Activated naive CD4-positive, alpha-beta T cell (primary cell): ENCODE data around the gene ZNF516.

Source experiments
- DNase-seq, 4 experiments: peaks; one replicate each; lab custom pipeline; 2025; lab: John Stamatoyannopoulos, UW

Gene ZNF516

DNA sequence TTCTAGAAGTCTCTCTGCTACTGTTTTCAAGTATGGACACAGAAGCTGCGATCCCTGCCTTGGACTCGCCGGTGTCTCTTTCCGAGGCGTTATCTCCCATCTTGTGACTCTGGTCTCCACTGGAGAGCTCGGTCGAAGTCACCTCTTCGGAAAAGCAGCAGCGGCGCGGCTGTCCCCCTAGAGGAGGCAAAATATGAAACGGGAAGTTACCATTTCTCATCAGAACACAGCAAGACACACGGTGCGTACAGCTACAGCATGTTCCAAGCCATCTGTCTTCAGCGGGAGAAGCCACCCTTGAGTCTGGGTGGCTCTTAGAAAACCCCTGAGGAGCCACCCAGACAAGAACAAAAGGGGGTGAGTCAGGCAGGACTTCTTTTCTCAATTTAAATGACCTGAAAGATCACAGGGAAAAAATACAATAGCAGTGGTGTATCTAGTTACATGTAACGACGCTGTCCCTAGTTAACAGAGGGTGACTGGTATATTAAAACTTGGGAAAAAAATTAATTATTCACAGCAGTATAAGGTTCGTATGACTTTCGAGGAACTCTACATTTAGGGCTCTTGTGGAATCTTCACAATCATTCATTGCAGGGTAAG lies 114.8 kb downstream of the ZNF516 start:
- no peak for DNase-seq

DNA sequence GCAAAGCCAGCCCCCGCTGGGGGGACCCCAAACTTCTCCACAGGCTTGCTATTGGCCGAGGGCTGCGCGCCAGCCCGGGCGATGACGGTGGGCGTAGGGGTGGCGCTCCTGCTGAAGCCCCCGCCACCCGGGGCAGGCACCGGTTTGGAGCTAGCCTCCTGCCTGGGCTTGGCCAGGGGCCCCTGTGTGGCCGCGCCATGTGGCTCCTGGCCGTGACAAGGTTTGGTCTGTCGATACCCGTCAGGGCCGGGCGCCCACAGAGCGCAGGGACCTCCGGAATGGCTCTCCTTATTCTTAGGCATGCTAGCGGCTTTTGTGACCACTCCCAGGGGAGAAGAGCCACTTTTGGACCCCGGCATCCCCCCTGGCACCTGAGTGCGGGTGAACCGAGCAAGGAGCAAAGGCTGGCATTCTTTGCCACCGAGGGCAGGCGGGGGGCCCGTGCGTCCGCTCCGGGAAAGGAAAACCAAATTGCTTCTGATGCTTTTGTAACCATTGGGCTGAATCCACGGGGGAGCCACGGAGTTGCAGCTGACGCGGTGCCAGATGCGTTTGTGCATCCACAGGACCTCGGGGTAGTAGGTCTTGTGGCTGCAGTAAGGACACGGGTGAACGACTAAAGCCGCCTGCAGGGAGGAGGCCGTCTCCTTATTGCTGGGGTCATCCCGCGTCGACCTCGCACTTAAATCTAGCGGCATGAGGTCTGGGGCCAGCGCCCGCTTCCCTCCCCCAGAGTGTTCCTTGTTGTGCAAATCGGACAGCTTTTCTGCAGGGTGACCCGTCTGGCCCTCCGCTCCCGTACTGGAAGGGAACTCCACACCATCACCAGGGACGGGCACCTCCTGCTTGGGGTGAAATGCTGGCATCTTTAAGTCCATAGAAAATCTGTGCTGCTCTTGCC lies 115.6 kb downstream of the ZNF516 start:
- no peak for DNase-seq

DNA sequence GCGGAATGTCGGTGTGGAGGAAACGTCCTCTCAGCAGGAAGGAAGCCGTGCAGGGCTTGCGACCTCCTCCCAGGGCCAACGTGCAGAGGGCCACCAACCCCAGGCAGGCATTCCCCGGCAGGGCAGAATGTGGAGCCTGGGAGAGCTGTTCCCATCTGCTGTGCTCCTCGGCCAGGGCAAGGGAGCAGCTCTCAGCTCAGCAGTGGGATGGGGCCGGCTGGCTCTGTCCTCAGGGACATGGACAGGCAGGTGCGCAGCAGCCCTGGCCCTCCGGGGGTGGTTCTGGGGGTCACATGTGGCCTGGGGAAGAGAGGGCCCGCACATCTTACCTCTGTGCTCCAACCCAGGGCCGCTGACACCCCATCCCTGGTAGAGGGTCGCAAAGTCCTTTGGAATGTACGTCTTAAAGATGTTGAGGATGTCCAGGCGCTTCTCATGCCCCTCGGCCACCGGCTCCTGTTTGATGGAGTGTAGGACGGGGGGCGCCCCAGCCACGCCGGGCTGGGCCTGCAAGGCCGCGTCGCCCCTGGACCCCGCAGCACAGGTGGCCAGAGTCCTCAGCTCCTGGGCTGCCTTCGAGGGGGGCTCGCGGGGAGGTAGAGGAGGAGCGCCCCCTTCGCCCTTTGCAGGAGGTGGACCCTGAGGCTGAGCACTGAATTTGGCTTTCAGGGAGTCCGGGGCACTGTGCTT lies 116.4 kb downstream of the ZNF516 start:
- no peak for DNase-seq

DNA sequence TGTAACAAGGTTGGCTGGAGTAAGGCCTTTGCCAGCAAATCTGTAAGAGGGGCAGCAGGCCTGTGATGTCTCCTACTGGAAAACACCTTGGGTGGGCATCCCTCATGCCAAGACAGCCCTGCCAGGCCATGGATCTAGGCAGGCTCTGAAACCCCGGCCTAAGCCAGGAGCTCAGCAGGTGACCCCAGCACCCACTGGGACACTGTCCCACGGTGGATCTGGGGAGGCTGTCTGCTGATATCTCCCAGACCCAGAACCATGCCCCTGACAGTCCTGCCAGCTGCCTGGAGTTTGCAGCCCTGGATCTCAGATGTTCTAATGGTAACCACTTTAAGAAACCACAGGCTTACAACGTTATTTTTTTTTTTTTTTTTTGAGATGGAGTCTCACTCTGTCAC lies 117.7 kb downstream of the ZNF516 start:
- DNase-seq: no peak

DNA sequence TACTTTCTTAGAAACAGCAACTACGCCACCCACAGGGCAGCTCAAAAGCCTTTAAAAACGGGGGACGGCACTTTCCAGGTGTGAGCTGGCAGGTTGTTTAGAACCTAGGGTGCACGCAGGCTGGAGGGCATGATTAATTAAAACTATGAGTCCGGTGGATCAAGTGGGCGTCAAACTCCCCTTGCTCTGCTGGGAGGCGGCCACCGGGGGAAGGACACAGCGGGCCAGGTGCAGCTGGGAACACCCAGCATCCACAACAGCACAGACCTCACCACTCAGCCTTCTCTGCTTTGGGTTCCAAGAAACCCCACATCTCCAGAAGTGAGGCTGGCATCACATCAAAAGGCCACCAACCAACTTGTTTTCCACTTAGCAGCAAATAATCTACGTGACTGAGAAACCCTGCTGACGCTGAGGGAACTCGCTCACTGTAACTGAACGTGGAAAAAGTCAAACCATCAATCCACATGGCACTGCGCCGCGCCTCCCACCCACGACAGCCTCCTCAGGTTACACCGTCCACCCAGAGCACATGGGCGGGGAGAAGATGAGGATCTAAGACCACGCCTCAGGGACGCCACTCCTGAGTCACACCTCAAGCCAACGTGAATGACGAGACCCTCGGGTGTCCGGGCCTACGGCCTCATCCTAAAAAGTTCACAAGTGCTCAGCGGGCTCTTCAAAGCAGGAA lies 118.2 kb downstream of the ZNF516 start:
- no peak for DNase-seq

DNA sequence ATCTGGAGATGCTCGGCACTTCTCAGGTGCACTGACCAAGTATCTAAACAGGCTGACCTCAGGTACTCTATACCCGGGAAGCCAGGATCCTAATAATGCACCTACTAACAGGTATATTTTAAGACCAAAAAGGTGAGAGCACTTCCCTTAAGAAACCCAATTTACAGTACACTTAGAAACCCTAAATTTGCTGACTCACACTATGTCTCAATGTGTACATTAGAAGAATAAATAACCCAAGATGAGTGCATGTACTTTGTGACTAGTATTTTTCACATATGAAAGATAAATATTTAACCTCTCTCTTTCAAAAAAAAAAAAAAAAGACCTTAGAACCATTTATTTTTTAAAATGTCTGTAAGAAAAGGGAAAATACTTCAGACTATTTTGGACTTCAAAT lies 118.8 kb downstream of the ZNF516 start:
- DNase-seq: no peak

DNA sequence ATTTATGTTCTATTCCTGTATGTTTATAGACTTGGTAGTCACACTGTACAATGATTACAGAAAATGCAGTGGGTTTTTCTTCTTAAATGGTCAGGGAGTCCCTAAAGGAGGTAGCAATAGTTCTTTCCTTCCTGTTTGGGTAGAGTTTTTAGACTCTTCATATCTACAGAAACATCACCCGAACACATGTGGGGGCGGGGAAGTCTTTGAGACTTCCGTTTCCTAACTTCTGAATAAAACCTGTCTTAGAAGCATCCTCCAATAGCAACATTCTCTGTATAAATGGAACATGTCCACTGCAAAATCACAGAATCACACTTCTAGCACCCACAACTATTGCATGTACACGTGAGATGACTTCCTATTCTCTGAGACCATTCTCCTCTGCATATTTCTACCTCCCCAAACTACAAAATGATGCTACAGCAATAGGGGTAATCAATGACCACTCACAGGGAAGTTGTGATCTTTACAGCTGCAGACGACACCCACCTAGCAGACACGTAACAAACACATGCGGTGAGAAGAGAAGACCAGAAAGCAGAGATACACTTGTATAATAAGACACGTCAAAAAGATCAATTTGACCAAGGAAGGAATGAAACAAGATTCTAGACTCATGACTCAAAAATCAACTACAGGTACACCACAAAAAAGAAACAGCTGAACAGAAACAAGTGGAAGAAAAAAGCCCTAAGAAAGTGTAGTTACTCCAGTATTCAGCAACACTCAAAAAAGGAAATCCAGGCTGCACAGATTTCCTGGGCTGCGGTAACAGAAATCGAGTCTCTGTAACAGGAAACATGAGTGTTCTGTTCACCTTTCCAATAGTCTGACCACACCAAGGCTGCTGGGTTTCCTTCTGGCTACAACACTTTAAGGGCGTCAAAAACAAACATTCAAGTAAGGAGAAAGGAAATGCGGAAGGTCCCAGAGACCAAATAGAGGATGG lies 120.4 kb downstream of the ZNF516 start:
- DNase-seq: peak in 1 of 4 experiments; percentile 12

DNA sequence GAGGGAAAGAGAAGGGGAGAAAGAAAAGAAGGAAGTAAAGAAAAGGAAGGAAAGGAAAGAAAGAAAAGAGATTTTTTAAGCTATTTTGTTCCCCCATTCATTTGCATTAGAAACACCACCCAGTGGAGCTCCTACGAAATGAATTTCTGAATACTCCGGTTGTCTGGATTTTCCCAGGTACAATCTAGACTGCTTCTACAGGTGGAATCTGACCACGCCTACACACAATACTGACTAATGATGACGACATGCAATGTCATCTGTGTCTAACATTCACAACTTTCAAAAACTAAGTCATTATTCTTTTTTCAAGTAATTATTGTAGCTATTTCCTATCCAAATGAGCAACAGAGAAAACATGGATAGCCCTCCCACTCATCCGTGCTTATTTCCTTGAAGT lies 121.7 kb downstream of the ZNF516 start:
- DNase-seq: no peak

DNA sequence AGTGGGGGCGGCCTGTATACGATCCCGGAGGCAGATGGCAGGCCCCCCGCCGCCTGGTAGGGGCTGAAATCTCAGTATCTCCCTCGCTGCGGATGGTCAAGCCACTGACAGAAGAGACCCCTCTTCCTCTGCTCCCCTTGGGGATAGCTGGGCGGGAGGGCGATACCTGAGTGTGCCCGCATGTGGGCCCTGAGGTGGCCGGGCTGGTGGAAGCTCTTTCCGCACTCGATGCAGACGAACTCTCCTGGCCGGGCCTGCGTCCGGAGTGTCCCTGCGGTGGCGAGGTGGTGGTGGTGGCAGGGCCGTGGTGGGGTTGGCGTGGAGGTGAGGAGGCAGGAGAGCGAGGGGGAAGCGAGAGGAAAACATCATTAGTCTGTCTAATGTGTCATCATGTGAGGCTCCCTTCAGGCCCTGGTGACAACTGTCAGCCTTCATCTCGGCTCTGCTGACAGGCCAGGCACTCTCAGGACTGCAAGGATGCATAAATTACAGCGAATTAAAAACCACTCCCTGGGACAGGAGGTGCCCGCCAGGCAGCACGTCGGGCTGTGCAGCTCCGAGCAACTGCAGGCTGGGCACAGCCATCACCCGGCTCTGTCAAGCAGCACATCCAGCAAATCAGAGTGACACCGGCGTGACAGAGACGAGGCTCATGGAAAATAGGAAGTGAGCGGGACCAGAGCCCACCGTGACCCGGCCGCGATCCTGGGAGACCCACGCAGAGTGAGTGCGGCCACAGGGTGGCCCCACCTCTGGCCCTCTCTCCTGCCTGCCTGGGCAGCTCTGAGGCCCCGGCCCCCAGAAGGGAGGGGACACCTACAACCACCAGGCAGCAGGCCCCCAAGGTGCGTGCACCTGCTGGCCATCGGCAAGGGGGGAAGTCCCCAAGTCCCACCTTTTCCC lies 123.5 kb downstream of the ZNF516 start:
- no peak for DNase-seq

DNA sequence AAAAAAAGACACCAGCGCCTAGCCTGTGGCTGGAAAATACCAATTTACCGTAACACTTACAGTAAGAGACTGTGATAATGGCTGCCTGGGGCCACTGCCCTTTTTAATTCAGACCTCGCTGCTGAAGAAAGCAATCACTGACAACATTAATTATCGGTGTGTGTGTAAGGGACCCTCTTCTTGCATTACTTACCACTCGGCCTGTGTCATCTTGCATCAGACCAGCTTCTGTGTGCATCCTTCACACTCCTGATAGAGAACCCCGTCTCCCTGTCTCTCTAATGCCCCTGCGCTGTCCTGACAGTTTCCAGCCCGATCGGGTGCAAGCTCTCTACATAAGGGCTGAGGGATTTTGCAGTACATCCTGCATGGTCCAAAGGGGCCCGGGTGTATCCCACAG lies 124.4 kb downstream of the ZNF516 start:
- no peak for DNase-seq

DNA sequence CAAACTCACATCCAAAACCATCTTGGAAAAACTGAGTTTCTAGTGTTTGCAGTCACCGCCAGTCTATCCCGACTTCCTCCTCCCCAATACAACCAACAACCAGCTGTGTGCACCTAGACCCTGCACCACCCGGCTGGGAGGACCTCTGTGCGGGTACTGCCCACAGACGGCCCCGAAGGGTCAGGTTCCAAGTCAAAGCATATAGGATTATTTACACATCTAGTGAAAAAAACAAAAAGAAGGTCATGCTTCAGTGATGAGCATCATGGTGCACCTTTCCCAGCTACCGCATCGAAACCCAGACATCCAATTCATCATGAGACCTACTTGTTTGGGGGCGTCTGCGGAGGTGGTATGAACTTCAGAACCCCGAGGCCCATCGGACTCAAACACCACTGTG lies 124.8 kb downstream of the ZNF516 start:
- no peak for DNase-seq

DNA sequence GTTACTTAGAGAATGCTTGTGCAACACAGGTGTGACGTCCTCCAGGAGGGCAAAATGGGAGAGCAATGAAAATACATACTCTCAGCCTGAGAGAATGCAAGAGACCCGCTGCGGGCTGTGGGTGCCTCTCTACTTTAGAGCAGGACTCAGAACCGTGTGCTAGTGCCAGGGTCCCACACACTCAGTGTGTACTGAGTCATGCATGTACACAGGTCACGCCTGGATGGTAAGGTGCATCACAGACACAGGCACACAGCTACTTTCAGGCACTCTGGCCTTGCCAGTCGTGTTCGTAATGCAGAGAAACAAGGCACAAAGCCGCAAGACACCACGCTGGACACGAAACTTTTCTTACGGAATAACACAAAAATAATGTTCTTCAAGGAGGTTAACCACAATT lies 125.3 kb downstream of the ZNF516 start:
- DNase-seq: no peak

DNA sequence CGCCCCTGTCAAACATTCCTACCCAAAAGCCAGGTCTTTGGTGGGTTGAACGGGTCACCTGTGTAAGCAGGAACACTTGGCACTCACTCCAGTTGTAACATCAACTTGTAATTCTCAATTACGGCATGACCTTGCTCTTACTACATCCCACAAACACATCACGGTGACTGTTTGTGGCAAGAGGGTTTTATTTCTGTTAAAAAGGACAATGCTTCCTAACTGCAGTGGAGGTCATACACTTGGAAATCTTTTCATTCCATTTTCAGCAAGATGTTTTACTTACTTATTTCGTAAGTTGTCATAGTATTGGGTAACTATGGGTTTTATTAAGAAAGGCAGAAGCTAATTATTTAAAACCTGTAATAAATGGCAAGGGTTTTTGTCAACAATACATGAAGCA lies 126.1 kb downstream of the ZNF516 start:
- no peak for DNase-seq

DNA sequence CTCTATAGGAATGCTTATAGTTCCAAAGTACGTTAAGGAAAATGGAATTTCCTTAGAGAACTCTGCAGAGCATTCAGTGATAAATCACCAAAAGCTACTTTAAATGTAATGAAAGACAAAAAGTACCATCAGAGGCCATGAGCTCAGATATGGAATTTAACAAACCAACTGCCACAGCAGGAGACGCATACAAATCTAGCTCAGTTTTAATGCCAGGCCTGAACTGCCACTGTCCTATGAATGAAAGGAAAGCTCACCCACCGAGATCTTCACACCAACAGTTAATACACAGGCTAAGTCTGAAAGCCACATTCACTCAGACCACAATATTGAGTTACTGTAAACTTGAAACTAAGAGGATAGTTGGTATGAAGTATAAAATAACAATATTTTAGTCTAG lies 126.8 kb downstream of the ZNF516 start:
- DNase-seq: no peak

DNA sequence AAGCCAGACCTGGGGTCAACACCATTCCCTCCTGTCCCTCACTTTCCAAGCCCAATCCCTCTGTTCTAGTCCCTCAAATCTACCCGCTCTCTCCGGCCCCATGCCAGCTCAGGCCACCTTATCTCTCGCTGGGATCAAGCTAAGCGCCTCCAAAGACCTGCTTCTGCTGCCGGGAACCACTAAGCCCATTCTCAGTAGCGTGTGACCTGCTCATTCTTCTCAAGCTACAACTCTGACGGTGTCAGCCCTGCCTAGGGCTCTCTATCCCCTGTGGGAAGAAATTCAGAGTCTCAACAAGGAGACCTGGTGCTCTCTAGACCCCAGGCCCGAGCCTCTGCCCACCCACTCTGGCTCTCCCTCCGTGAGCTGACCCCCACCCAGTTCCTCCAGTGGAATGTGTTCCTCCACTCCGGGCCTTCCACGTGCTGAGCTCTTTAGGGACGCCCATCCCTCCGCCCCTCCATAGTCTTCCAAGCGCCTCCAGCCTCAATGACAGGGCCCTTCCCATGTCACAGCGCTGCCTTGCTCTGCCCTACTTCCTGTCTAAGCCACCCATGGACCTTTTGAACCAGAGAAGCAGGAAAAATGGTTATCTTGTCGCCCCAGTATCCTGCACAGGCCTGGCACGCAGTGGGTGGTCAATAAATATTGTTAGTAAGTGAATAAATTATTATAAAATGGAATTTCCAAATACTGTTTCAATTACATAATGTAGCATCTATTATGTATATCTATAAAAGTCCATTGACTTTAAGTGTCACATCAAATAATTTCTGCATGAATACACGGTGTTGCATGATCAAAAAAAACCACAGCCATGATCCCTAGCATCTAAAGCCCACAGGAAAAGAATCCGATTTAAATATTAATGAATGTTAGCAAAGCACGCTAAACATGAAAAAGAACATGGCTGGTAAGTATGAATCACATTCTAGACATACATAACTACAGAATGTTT lies 127.6 kb downstream of the ZNF516 start:
- DNase-seq: no peak

DNA sequence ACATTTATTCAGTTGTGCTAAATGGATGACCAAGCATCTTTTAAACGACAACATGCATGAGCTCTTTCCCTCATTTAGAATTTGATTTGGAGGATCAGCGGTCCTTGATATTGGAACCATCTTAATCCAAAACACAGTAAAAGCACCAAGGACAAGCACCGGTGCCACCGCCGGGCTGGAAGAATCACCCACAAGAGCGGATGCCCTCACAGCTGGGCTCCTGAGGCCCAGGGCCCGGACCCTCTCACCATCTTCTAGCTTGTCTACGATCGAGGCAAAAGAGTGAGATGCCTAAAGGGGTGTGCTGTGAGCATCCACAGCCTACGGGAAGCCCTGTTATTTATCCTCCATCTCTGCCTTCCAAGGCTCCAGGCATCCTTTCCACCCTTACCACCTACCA lies 129.5 kb downstream of the ZNF516 start:
- DNase-seq: no peak

DNA sequence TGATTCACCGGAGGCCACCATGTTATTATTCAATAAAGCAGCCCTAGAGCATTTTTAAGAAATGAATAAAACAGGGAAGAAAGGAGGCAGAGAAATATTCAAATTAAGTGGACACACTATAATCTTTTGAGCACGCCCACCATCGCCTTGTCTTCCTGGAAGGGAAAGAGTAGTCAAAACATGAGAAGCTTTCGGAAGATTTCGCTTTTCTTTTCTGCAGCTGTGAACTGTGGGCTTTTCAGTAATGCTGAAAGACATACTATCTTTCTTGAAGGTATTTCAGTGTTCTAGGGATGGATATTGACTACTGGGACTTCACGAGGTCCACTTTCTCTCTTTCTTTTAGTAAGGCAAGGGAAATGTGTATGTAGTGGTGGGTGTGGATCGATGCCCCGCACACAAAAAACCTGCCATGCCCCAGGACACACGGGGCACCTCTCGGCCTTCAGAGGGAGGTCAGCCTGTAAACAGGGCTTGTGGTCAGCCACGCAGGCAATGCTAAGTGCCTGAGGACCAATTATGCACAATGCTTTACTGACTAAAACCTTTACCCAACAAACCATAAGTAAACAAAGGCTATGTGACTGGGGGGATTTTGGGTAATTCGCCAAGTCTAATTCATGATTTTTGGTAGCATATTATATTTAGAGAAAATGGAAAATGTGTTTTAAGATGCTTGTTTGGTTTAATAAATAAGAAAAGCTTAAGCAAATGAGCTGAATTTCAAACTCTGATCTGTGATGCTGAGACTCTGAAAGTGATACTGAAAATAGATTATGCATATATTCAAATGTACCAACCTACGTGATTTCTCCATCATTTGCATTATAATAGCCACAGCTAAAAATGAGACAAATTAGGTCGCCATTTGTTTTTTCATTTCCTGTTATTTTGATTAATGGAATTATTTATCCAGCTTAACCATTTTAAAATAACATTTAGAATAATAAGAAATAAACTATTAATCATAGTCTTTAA lies 130.5 kb downstream of the ZNF516 start:
- no peak for DNase-seq
